Measurements from ENCODE around the gene USF2. TPM values are rescaled to one million over a fixed set of nuclear protein-coding genes. Genes with fewer than 3 reads are reported as not detected.

Gene USF2
- total and polyA plus RNA-seq, 2 donors (not counting 1 experiment from before 2014, with no cell fraction given), result 53.8 to 74.9 TPM

- DNase-seq (ENCODE audit: low read depth in 2 of 2), result no peak
- no peak for TF ChIP-seq CTCF (conservative IDR thresholded peaks at IDR 0.05 in 1 of 2, IDR thresholded peaks at IDR 0.05 in 1 of 2; ENCODE audit: low read depth in 1 of 2, low read length in 2 of 2)
- no peak for TF ChIP-seq EZH2 (IDR thresholded peaks at IDR 0.05; ENCODE audit: low read length, missing control alignments)
- Histone ChIP-seq H3K9ac (ENCODE audit: insufficient read depth, low read length) (no peak overlapping the region), H3K4me2 (ENCODE audit: extremely low read depth, insufficient read depth, low read length) (no peak overlapping the region), H3K4me3 (replicated peaks in 1 of 4; ENCODE audit: control extremely low read depth in 1 of 4, insufficient read depth in 1 of 4, low read depth in 3 of 4, low read length in 4 of 4) (no peak overlapping the region), H3K27ac (ENCODE audit: insufficient read depth, low read length) (no peak overlapping the region), H3K9me3 (ENCODE audit: control insufficient read depth, insufficient read depth, low read depth, low read length) (no peaks in the 10 kb centered on the region), H4K20me1 (ENCODE audit: control insufficient read depth, extremely low read depth, insufficient read depth, low read length) (no peaks in the 10 kb centered on the region), H3K27me3 (ENCODE audit: control insufficient read depth, insufficient read depth, low read length) (peaks cover 7% of the 10 kb centered on the region), H3K79me2 (ENCODE audit: control insufficient read depth, insufficient read depth, low read length) (no peaks in the 10 kb centered on the region), H3K4me1 (ENCODE audit: control insufficient read depth, extremely low read depth, insufficient read depth, low read length) (no peaks in the 10 kb centered on the region), H3K36me3 (ENCODE audit: control insufficient read depth, insufficient read depth, low read length) (no peaks in the 10 kb centered on the region), H2AFZ (ENCODE audit: low read length) (no peak overlapping the region)
These were observed 21.8 kb downstream of the USF2 start for GRCh38 chr19:35290381-35291127.

- no peaks in the 10 kb centered on the region for H4K20me1 ChIP-seq (ENCODE audit: control insufficient read depth, extremely low read depth, insufficient read depth, low read length)
- no peak for TF ChIP-seq CTCF (conservative IDR thresholded peaks at IDR 0.05 in 1 of 2, IDR thresholded peaks at IDR 0.05 in 1 of 2; ENCODE audit: low read depth in 1 of 2, low read length in 2 of 2)
- no peak for TF ChIP-seq EZH2 (IDR thresholded peaks at IDR 0.05; ENCODE audit: low read length, missing control alignments)
- H3K4me3 ChIP-seq (replicated peaks in 1 of 4; ENCODE audit: control extremely low read depth in 1 of 4, insufficient read depth in 1 of 4, low read depth in 3 of 4, low read length in 4 of 4), result no peak overlapping the region
- no peaks in the 10 kb centered on the region for H3K79me2 ChIP-seq (ENCODE audit: control insufficient read depth, insufficient read depth, low read length)
- H3K9me3 ChIP-seq (ENCODE audit: control insufficient read depth, insufficient read depth, low read depth, low read length), result no peaks in the 10 kb centered on the region
- no peak for DNase-seq (ENCODE audit: low read depth in 2 of 2)
- peaks cover 7% of the 10 kb centered on the region for H3K27me3 ChIP-seq (ENCODE audit: control insufficient read depth, insufficient read depth, low read length)
- no peak overlapping the region for H3K4me2 ChIP-seq (ENCODE audit: extremely low read depth, insufficient read depth, low read length)
- H3K27ac ChIP-seq (ENCODE audit: insufficient read depth, low read length), result no peak overlapping the region
- H3K4me1 ChIP-seq (ENCODE audit: control insufficient read depth, extremely low read depth, insufficient read depth, low read length), result no peaks in the 10 kb centered on the region
- no peak overlapping the region for H2AFZ ChIP-seq (ENCODE audit: low read length)
- H3K36me3 ChIP-seq (ENCODE audit: control insufficient read depth, insufficient read depth, low read length), result no peaks in the 10 kb centered on the region
- H3K9ac ChIP-seq (ENCODE audit: insufficient read depth, low read length), result no peak overlapping the region
These were observed 22.5 kb downstream of the USF2 start for GRCh38 chr19:35291259-35291658.

GRCh38 chr19:35291916-35292315 is 23.2 kb downstream of the USF2 start, which contains the start of gene MAG:
Gene MAG, plus strand, starts transcription at chr19:35292161. Its CDS starts 3,248 bp downstream, at chr19:35295409.
- no peak for DNase-seq (ENCODE audit: low read depth in 2 of 2)
- no peak within 1 kb of the TSS for H2AFZ ChIP-seq (ENCODE audit: low read length)

More at GRCh38 chr19:35291916-35292315, 23.2 kb downstream of the USF2 start, which contains the start of gene MAG:
- TF ChIP-seq CTCF (conservative IDR thresholded peaks at IDR 0.05 in 1 of 2, IDR thresholded peaks at IDR 0.05 in 1 of 2; ENCODE audit: low read depth in 1 of 2, low read length in 2 of 2) (no peak), EZH2 (IDR thresholded peaks at IDR 0.05; ENCODE audit: low read length, missing control alignments) (no peak)
- H3K4me2 ChIP-seq (ENCODE audit: extremely low read depth, insufficient read depth, low read length), result no peak within 1 kb of the TSS
- no peaks in the 10 kb centered on the region for H3K79me2 ChIP-seq (ENCODE audit: control insufficient read depth, insufficient read depth, low read length)
- H4K20me1 ChIP-seq (ENCODE audit: control insufficient read depth, extremely low read depth, insufficient read depth, low read length), result no peaks in the 10 kb centered on the region
- no peaks in the 10 kb centered on the region for H3K9me3 ChIP-seq (ENCODE audit: control insufficient read depth, insufficient read depth, low read depth, low read length)
- H3K9ac ChIP-seq (ENCODE audit: insufficient read depth, low read length), result no peak within 1 kb of the TSS
- no peaks in the 10 kb centered on the region for H3K36me3 ChIP-seq (ENCODE audit: control insufficient read depth, insufficient read depth, low read length)
- no peak within 1 kb of the TSS for H3K4me3 ChIP-seq (replicated peaks in 1 of 4; ENCODE audit: control extremely low read depth in 1 of 4, insufficient read depth in 1 of 4, low read depth in 3 of 4, low read length in 4 of 4)
- no peak within 1 kb of the TSS for H3K27ac ChIP-seq (ENCODE audit: insufficient read depth, low read length)
- H3K4me1 ChIP-seq (ENCODE audit: control insufficient read depth, extremely low read depth, insufficient read depth, low read length), result no peaks in the 10 kb centered on the region
- H3K27me3 ChIP-seq (ENCODE audit: control insufficient read depth, insufficient read depth, low read length), result peaks cover 7% of the 10 kb centered on the region
